ENCODE results near the gene GPR132.
"Not testable (repeated sequence)": the region's sequence is repeated elsewhere in the genome, so short reads cannot be mapped to it uniquely, and the experiment has no call there.

The GPR132 gene

GRCh38 chr14:105065280-105066228 lies at the start of gene GPR132:
TSS of gene GPR132 (minus strand) at chr14:105065430. CDS start at chr14:105055420, 10,010 bp downstream.
- DNase-seq = peak; percentile 56 to 96

DNA sequence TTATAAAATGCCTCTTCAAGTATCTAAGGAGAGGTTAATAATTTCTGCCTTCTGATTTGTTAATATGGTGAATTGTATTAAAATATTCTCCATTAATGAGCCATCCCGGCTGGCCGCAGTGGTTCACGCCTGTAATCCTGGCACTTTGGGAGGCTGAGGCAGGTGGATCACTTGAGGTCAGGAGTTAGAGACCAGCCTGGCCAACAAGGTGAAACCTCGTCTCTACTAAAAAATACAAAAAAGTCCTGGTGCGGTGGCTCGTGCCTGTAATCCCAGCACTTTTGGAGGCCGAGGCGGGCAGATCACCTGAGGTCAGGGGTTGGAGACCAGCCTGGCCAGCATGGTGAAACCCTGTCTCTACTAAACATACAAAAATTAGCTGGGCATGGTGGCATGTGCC lies 44.0 kb upstream of the GPR132 start:
- not testable (repeated sequence) for DNase-seq

DNA sequence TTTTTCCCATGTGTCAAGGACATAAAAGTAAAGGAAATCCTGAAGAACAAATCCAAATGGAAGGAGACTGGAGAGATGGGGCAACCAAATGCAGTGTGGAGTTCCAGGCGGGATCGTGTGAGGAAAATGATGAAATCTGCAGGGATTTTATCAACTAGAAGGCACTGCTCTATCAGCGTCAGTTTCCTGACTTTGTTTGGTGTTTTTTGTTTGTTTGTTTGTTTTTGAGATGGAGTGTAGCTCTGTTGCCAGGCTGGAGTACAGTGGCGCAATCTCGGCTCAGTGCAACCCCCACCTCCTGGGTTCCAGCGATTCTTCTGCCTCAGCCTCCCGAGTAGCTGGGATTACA lies 43.3 kb upstream of the GPR132 start:
- no peak for DNase-seq

GRCh38 chr14:105107781-105108515 lies 42.7 kb upstream of the GPR132 start:
- DNase-seq = no peak

DNA sequence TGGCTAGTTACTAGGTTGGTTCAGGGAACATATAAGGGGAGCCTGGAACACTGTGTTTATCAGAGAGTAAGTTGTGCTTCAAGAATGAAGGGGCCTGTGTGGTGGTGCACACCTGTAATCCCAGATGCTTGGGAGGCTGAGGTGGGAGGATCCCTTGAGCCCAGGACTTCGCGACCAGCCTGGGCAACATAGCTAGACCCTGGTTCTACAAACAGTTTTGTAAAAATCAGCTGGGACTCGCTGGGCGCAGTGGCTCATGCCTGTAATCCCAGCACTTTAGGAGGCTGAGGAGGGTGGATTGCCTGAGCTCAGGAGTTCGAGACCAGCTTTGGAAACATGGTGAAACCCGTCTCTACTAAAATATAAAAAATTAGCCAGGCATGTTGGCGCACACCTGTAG lies 42.1 kb upstream of the GPR132 start:
- no peak for DNase-seq

DNA sequence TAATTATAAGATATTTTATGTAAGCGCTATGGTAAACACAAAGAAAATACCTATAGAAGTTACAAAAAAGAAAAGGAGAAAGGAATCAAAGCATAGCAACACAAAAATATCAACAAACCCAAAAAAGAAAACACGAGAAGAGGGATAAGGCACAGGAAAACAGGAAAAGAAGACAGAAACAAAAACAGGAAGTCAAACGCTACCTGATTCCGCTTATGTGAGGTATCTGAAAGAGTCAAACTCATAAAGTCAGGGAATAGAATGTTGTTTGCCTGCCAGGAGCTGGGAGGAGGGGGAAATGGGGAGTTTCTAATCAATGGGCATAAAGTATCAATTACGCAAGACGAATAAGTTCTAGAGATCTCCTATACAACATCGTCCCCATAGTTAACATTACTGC lies 39.9 kb upstream of the GPR132 start:
- no peak for DNase-seq

DNA sequence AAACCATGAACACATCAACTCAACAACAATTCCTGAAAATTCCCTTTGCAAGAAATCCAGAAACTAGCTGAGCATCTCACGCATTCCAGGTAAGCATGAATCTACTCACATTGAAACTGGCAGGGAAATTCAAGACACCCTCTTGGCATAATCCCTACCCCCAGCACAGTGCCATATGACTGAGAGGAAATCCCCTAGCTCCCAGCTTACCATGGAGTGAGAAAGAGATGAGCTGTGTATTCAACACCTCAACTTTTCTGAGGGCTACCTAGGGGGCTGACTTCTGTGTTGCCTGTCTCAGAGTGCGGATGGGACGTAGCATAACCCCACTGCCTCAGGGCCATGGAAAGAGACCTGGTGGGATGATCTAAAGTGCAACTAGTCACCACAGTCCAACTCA lies 37.7 kb upstream of the GPR132 start:
- no peak for DNase-seq

DNA sequence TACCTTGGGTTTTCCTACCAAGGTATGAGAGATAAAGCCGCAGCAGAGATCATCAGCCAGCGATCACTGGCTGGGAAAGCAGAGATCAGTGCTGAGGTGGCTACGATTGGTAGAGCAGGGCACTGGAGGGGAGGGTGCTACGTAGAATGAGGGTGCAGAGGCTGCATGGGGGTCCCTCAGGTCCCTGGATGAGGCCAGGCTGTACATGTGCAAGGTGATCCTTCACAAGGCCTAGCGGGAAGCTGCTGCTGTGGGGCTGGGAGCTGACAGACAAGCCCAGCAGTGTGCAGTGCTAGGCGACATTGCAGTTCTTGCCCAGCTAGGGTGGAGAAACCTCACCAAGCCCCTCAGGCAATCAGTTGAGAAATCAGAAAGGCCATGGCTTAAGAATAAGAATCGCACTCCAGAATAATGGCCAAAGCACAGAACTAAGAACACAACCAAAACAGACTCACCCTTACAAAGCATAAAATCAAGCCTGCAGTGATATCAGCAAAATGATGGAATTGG lies 37.2 kb upstream of the GPR132 start:
- DNase-seq = no peak

GRCh38 chr14:105100910-105101309 lies 35.7 kb upstream of the GPR132 start:
- no peak for DNase-seq

- DNase-seq = no peak
These were observed 34.5 kb upstream of the GPR132 start for GRCh38 chr14:105099778-105100177.

DNA sequence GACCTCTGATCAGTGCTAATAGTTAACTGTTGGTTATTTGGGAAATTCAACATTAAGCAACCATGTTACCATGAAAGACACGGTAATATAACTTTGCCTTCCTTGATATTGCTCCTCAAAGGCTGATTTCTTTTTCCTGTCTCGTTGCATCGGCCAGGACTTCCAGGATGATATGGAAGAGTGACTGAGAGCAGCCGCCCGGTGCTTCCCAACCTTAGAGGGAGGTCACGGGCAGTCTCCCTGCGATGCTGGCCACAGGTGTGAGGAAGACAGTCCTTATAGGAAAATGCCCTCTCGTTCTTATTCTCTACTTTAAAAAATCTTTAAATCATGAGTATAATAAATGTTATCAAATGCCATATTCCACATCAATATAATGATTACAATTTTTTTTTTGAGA lies 33.1 kb upstream of the GPR132 start:
- DNase-seq = no peak

- DNase-seq = no peak
These were observed 32.5 kb upstream of the GPR132 start for GRCh38 chr14:105097794-105098127.

GRCh38 chr14:105096206-105096875 lies 31.1 kb upstream of the GPR132 start:
- no peak for DNase-seq

DNA sequence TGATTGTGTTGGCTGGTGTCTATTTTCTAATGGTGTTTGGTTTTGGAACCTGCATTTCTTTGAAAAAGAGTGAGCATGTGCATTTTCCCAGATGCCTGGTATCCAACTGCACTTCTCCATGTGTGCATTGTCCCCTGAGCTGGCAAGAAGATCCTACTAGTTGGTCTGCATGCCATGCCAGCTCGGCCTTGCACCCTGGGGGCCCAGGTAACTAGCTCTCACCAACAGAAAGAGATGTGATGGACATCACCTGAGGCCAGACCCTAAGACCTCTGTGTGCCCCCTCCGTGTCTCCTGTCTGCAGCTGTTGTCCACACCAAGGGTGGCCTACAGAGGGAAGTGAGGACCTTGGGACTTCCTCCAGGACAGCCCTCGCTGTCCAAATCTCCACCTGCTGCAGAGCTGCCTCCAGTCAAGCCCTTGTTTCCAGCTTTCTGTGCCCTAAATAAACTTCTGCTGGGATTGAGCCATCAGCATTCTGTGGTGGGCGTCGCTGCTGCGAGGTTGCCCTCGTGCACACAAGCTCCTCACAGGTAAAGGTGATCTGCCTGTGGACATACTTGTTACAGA lies 30.1 kb upstream of the GPR132 start:
- no peak for DNase-seq

DNA sequence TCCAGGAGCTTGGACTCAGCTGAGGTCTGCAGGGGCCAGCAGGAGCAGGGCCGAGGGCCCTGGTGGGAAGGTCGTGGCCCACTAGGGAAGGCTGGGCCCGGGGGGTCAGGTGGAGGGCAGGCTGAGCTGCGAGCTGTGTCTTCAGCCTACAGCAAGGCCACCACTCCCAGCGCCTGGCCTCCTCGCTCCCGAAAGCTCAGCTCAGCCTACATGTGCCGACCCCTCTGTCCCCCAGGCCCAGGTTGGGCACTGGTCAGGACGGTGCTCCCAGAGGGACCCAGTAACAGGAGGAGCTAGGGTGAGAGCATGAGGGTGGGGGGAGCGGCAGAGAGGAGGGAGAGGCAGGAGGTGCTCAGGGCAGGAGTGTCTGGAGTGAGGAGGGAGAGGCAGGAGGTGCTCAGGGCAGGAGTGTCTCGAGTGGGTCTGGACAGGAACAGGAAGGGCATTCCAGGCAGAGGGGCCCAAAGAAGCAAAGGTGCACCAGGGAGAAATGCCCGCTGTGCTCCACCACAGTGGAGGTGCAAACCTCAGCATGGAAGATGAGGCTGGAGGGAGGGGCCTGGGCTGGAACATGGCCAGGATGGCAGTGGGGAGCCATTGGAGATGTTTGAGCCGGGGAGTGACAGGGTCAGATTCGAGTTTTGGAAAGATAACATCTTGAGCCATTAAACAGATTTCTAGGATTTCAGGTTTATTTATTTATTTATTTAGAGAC lies 29.1 kb upstream of the GPR132 start:
- no peak for DNase-seq

DNA sequence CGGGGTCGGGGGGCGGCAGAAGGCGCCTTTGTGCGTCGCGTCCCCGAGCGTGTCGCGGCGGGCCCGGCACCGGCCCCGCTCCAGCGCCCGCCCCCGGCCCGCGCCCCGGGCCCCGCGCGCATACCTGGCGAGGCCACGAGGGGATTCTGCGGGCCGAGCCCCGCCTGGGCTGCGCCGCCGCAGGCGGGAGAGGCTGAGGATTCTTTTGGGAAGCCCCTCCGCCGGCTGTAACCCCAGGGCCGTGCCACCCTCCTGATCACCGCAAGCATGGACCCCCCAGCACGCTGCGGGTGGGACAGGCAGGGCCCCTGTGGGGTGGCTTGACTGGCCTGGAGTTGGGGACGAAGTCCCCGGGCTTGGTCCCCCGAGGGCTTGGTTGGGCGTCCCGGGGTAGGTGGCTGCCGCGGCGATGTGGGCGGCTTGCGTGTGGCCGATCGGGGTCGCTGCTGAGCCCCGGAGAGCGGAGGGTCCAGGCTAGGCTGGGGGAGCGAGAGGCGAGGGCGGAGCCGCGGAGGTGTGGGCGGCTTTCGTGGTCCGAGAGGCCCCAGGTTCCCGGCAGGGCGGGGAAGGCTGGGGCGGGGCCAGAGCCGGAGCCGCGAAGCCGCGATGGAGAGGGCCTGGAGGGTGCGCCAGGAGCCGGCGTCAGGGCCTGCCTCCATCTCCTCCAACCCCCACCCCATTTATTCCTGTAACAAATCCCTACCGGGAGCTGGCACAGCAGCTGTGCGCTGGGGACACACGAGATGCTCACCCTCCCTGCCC lies 28.4 kb upstream of the GPR132 start:
- DNase-seq = no peak

- no peak for DNase-seq
These were observed 27.8 kb upstream of the GPR132 start for GRCh38 chr14:105093038-105093430.

GRCh38 chr14:105092171-105093037 lies 27.2 kb upstream of the GPR132 start:
- DNase-seq = no peak

GRCh38 chr14:105091517-105092170 lies 26.4 kb upstream of the GPR132 start:
- no peak for DNase-seq

GRCh38 chr14:105091054-105091516 lies 25.9 kb upstream of the GPR132 start:
- DNase-seq = no peak
